ENCODE results near the gene LRTM2. TPM values are rescaled to one million over a fixed set of nuclear protein-coding genes. Genes with fewer than 3 reads are reported as not detected.

Gene LRTM2
- total RNA-seq, 1 experiment from 2014 or later, result 0.07 TPM

- no peak for TF ChIP-seq SIN3A (IDR thresholded peaks at IDR 0.05; ENCODE audit: low read depth)
- no peak for TF ChIP-seq RAD21 (IDR thresholded peaks at IDR 0.05; ENCODE audit: low read depth)
- TF ChIP-seq ZNF274 (IDR thresholded peaks at IDR 0.05; ENCODE audit: low read depth, low read length), result no peak
Measured at GRCh38 chr12:1851151-1851701, 30.9 kb downstream of the LRTM2 start (continued).

- no peaks in the 10 kb centered on the region for H3K4me1 ChIP-seq (ENCODE audit: control insufficient read depth in 1 of 2, insufficient read depth in 2 of 2, low read length in 2 of 2)
- DNase-seq (ENCODE audit: low read depth, low spot score), result no peak
- no TSS peak for BruUV-seq (replicated peaks)
- H4K20me1 ChIP-seq (ENCODE audit: insufficient read depth), result no peaks in the 10 kb centered on the region
- intact Hi-C loops (cut with micrococcal nuclease), result no loop called here
- H3K4me3 ChIP-seq (replicated peaks in 1 of 2; ENCODE audit: low read depth in 1 of 2, low read length in 2 of 2), result no peak overlapping the region
- H3K79me2 ChIP-seq (ENCODE audit: insufficient read depth, low read length), result no peaks in the 10 kb centered on the region
- no peaks in the 10 kb centered on the region for H3K9me2 ChIP-seq (ENCODE audit: insufficient read depth)
- H3K4me2 ChIP-seq (ENCODE audit: low read length), result no peak overlapping the region
- H3K9ac ChIP-seq (ENCODE audit: low read length), result no peak overlapping the region
- no peak overlapping the region for H3K27ac ChIP-seq (ENCODE audit: low read depth, low read length)
- no peaks in the 10 kb centered on the region for H3K36me3 ChIP-seq (ENCODE audit: control insufficient read depth in 1 of 2, insufficient read depth in 2 of 2, low read length in 2 of 2)
- H2AFZ ChIP-seq (ENCODE audit: low read depth, low read length, poor library complexity, severe bottlenecking), result no peak overlapping the region
- ChIA-PET CTCF (no interaction called here), POLR2A (no interaction called here), RAD21 (ENCODE audit: low non-redundant PET in 1 of 2, low total read pairs in 2 of 2, uncharacterized antibody in 2 of 2, unreplicated experiment in 2 of 2) (no interaction called here)
- TF ChIP-seq SRF (IDR thresholded peaks at IDR 0.05; ENCODE audit: low read depth) (no peak), ZFX (IDR thresholded peaks at IDR 0.05) (no peak), EZH2 (IDR thresholded peaks at IDR 0.05) (no peak), CBX3 (IDR thresholded peaks at IDR 0.05; ENCODE audit: low read depth) (no peak), CEBPB (IDR thresholded peaks at IDR 0.05; ENCODE audit: low read depth) (no peak), RAD21 (IDR thresholded peaks at IDR 0.05; ENCODE audit: low read depth) (no peak), MAX (IDR thresholded peaks at IDR 0.05) (no peak), TCF7L2 (IDR thresholded peaks at IDR 0.05; ENCODE audit: borderline replicate concordance, extremely low read depth, insufficient read depth, insufficient read length) (no peak), CTCF (IDR thresholded peaks at IDR 0.05 in 2 of 3, conservative IDR thresholded peaks at IDR 0.05 in 1 of 3; ENCODE audit: borderline replicate concordance in 1 of 3, insufficient read depth in 1 of 3, low read depth in 2 of 3, low read length in 2 of 3) (no peak), POLR2A (IDR thresholded peaks at IDR 0.05; ENCODE audit: borderline replicate concordance, extremely low read depth, insufficient read depth, insufficient read length) (no peak), EGR1 (IDR thresholded peaks at IDR 0.05; ENCODE audit: low read depth) (no peak), SP1 (IDR thresholded peaks at IDR 0.05; ENCODE audit: low read depth) (no peak), ZNF274 (IDR thresholded peaks at IDR 0.05; ENCODE audit: low read depth, low read length) (no peak), POLR2AphosphoS5 (IDR thresholded peaks at IDR 0.05; ENCODE audit: low read depth, low read length) (no peak), EZH2phosphoT487 (IDR thresholded peaks at IDR 0.05; ENCODE audit: borderline replicate concordance) (no peak), JUND (IDR thresholded peaks at IDR 0.05) (no peak)
- TF ChIP-seq, protein P1, sequence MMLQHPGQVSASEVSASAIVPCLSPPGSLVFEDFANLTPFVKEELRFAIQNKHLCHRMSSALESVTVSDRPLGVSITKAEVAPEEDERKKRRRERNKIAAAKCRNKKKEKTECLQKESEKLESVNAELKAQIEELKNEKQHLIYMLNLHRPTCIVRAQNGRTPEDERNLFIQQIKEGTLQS (IDR thresholded peaks at IDR 0.05), result no peak
- TF ChIP-seq, protein P2, sequence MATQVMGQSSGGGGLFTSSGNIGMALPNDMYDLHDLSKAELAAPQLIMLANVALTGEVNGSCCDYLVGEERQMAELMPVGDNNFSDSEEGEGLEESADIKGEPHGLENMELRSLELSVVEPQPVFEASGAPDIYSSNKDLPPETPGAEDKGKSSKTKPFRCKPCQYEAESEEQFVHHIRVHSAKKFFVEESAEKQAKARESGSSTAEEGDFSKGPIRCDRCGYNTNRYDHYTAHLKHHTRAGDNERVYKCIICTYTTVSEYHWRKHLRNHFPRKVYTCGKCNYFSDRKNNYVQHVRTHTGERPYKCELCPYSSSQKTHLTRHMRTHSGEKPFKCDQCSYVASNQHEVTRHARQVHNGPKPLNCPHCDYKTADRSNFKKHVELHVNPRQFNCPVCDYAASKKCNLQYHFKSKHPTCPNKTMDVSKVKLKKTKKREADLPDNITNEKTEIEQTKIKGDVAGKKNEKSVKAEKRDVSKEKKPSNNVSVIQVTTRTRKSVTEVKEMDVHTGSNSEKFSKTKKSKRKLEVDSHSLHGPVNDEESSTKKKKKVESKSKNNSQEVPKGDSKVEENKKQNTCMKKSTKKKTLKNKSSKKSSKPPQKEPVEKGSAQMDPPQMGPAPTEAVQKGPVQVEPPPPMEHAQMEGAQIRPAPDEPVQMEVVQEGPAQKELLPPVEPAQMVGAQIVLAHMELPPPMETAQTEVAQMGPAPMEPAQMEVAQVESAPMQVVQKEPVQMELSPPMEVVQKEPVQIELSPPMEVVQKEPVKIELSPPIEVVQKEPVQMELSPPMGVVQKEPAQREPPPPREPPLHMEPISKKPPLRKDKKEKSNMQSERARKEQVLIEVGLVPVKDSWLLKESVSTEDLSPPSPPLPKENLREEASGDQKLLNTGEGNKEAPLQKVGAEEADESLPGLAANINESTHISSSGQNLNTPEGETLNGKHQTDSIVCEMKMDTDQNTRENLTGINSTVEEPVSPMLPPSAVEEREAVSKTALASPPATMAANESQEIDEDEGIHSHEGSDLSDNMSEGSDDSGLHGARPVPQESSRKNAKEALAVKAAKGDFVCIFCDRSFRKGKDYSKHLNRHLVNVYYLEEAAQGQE (IDR thresholded peaks at IDR 0.05; ENCODE audit: low read depth), result no peak
- no peaks in the 10 kb centered on the region for H3K27me3 ChIP-seq (ENCODE audit: insufficient read depth, low read length)
- no peak for ATAC-seq
- no peaks in the 10 kb centered on the region for H3K9me3 ChIP-seq (ENCODE audit: control insufficient read depth in 1 of 2, insufficient read depth in 1 of 2, low read depth in 1 of 2, low read length in 2 of 2)
Measured at GRCh38 chr12:1852076-1852475, 31.7 kb downstream of the LRTM2 start.
